ENCODE measurements around the gene GHR. TPM values are rescaled to one million over a fixed set of nuclear protein-coding genes. Genes with fewer than 3 reads are reported as not detected.

The GHR gene
- total and polyA plus RNA-seq, 4 donors = 2.9 to 17.1 (median 8.6) TPM

DNA sequence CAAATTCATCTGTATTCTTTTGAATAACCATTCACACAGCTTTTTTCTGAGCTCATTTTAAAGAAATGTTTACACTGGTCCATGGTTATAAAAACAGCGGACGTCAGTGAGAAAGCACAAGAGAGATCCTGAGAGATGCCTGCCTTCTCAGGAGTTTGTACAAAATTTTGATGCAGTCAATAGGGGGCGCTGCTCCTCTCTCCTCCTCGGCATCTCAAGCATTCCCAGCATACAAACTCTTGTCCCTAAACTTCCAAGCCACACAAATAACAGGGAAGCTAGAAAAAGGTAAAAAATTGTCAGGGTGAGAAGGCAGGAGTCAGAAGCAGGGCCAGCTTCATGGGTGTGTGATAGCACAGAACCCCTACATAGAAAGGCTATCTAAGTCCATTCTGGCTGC, 322.2 kb downstream of the GHR start:
- H3K4me3 ChIP-seq (ENCODE audit: low read length in 2 of 2) = no peak overlapping the region
- no peak overlapping the region for H3K27ac ChIP-seq (ENCODE audit: low read depth in 1 of 2, low read length in 2 of 2)
- H3K9me3 ChIP-seq (ENCODE audit: control insufficient read depth, low read length) = no peaks in the 10 kb centered on the region
- no peaks in the 10 kb centered on the region for H3K4me1 ChIP-seq (ENCODE audit: control insufficient read depth in 1 of 2, insufficient read depth in 2 of 2, low read length in 2 of 2)
- H3K27me3 ChIP-seq (ENCODE audit: control insufficient read depth in 1 of 2, insufficient read depth in 2 of 2, low read length in 1 of 2) = no peaks in the 10 kb centered on the region
- intact Hi-C loops (cut with DNase I) = no loop called here
- no peak for ATAC-seq (ENCODE audit: low FRiP score)
- H3K36me3 ChIP-seq (ENCODE audit: control insufficient read depth in 1 of 2, insufficient read depth in 2 of 2, low read length in 1 of 2) = no peaks in the 10 kb centered on the region
- no peak for DNase-seq
- WGBS, 2 donors = 21 to 25% methylated on average over 4 of the region's 4 CpGs

DNA sequence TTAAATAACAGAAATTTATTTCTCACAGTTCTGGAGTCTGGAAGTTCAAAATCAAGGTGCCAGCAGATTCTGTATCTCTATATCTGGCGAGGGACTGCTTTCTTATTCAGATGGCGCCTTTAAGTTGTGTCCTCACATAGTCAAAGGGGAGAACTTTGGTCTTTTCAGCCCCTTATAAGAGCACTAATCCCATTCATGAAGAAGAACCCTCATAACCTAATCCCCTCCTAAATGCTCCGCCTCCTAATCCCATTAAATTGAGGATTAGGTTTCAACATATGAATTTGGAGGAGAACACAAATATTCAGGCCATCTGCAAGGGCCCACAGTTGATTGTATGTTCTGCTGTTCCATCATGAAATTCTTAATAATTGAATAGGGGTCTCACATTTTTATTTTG, 322.6 kb downstream of the GHR start:
- intact Hi-C loops (cut with DNase I) = no loop called here
- no peak overlapping the region for H3K4me3 ChIP-seq (ENCODE audit: low read length in 2 of 2)
- H3K9me3 ChIP-seq (ENCODE audit: control insufficient read depth, low read length) = no peaks in the 10 kb centered on the region
- DNase-seq (no peak), ATAC-seq (ENCODE audit: low FRiP score) (no peak)
- H3K27me3 ChIP-seq (ENCODE audit: control insufficient read depth in 1 of 2, insufficient read depth in 2 of 2, low read length in 1 of 2) = no peaks in the 10 kb centered on the region
- H3K27ac ChIP-seq (ENCODE audit: low read depth in 1 of 2, low read length in 2 of 2) = no peak overlapping the region
- 98 to 99% methylated on average over 3 of the region's 3 CpGs for WGBS, 2 donors
- H3K36me3 ChIP-seq (ENCODE audit: control insufficient read depth in 1 of 2, insufficient read depth in 2 of 2, low read length in 1 of 2) = no peaks in the 10 kb centered on the region
- no peaks in the 10 kb centered on the region for H3K4me1 ChIP-seq (ENCODE audit: control insufficient read depth in 1 of 2, insufficient read depth in 2 of 2, low read length in 2 of 2)

DNA sequence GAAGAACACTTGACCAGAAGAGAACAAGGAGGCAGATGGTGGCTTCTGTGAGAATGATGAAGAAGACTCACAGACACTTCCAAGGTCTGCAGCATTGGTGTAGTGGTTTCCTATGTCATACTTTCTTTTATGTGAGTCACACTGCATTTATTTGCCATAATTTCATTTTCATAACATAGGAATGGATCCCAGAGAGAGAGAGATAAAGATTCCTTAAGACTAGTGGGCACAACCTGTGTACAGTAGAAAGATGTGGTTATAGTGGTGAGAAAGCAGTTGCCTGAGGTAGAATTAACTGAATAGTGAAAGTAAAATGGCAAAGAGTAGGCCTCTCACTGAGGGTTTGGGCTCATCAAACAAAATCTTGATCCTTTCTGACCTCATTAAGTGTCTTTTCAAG, 325.8 kb downstream of the GHR start:
- H3K36me3 ChIP-seq (ENCODE audit: control insufficient read depth in 1 of 2, insufficient read depth in 2 of 2, low read length in 1 of 2) = no peaks in the 10 kb centered on the region
- no peak overlapping the region for H3K4me3 ChIP-seq (ENCODE audit: low read length in 2 of 2)
- no peaks in the 10 kb centered on the region for H3K4me1 ChIP-seq (ENCODE audit: control insufficient read depth in 1 of 2, insufficient read depth in 2 of 2, low read length in 2 of 2)
- intact Hi-C loops (cut with DNase I) = no loop called here
- no peaks in the 10 kb centered on the region for H3K27me3 ChIP-seq (ENCODE audit: control insufficient read depth in 1 of 2, insufficient read depth in 2 of 2, low read length in 1 of 2)
- ATAC-seq (ENCODE audit: low FRiP score) (no peak), DNase-seq (no peak)
- no peak overlapping the region for H3K27ac ChIP-seq (ENCODE audit: low read depth in 1 of 2, low read length in 2 of 2)
- H3K9me3 ChIP-seq (ENCODE audit: control insufficient read depth, low read length) = no peaks in the 10 kb centered on the region

DNA sequence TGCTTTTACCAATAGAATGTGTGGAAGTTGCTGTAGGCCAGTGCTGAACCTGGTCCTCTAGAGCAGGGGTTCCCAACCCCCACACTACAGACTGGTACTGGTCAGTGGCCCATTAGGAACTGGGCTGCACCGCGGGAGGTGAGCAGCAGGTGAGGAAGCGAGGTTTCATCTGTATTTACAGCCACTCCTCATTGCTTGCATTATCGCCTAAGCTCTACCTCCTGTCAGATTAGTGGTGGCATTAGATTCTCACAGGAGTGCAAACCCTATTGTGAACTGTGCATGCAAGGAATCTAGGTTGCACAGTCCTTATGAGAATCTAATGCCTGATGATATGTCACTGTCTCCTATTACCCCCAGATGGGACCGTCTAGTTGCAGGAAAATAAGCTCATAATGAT, 327.3 kb downstream of the GHR start:
- Histone ChIP-seq H3K27ac (ENCODE audit: low read depth in 1 of 2, low read length in 2 of 2) (no peak overlapping the region), H3K4me3 (ENCODE audit: low read length in 2 of 2) (no peak overlapping the region), H3K27me3 (ENCODE audit: control insufficient read depth in 1 of 2, insufficient read depth in 2 of 2, low read length in 1 of 2) (no peaks in the 10 kb centered on the region), H3K4me1 (ENCODE audit: control insufficient read depth in 1 of 2, insufficient read depth in 2 of 2, low read length in 2 of 2) (no peaks in the 10 kb centered on the region), H3K36me3 (ENCODE audit: control insufficient read depth in 1 of 2, insufficient read depth in 2 of 2, low read length in 1 of 2) (no peaks in the 10 kb centered on the region), H3K9me3 (ENCODE audit: control insufficient read depth, low read length) (no peaks in the 10 kb centered on the region)
- peak in 1 of 2 donors; percentile 23 for DNase-seq
- 96 to 98% methylated on average over 5 of the region's 5 CpGs for WGBS, 2 donors
- no peak for ATAC-seq (ENCODE audit: low FRiP score)
- intact Hi-C loops (cut with DNase I) = no loop called here

DNA sequence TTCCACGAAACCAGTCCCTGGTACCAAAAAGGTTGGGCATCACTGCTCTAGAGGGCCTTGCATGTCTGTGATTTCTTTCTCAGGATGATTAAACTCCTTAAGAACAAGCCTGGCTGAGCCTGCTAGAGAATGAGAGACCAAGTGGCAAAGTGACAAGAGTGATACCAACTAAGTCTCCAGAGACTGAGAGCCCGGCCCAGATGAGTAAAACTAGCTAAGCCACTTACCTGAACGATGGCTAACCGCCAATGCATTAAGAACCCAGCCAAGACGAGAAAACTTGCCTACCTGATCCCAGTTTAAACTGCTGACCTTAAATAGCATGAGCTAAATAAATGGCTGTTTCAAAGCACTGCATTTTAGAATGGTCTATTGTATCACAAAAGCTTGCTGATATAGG, 327.8 kb downstream of the GHR start:
- Histone ChIP-seq H3K36me3 (ENCODE audit: control insufficient read depth in 1 of 2, insufficient read depth in 2 of 2, low read length in 1 of 2) (no peaks in the 10 kb centered on the region), H3K27me3 (ENCODE audit: control insufficient read depth in 1 of 2, insufficient read depth in 2 of 2, low read length in 1 of 2) (no peaks in the 10 kb centered on the region), H3K27ac (ENCODE audit: low read depth in 1 of 2, low read length in 2 of 2) (no peak overlapping the region), H3K9me3 (ENCODE audit: control insufficient read depth, low read length) (no peaks in the 10 kb centered on the region), H3K4me1 (ENCODE audit: control insufficient read depth in 1 of 2, insufficient read depth in 2 of 2, low read length in 2 of 2) (no peaks in the 10 kb centered on the region), H3K4me3 (ENCODE audit: low read length in 2 of 2) (no peak overlapping the region)
- ATAC-seq (ENCODE audit: low FRiP score) = no peak
- 76 to 85% methylated on average over 5 of the region's 5 CpGs for WGBS, 2 donors
- intact Hi-C loops (cut with DNase I) = no loop called here
- DNase-seq = no peak

DNA sequence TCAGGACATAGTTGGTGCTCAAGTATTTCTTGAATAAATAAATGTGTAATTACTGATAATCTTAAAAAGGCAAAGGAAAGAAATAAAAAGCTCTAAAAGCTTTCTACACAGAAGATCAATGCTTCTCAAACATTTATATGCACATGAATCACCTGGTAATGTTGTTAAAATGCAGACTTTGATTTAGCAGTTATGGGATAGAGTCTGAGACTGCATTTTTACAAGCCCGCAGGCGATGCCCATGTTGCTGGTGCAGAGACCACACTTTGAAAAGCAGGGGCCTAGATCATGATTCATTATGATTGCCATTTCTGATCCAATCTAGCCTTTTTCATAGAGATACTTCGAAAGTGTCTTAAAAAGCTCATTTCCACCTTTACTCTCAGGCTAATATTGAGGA, 329.9 kb downstream of the GHR start:
- intact Hi-C loops (cut with DNase I) = no loop called here
- ATAC-seq (ENCODE audit: low FRiP score) (no peak), DNase-seq (no peak)
- H3K27me3 ChIP-seq (ENCODE audit: control insufficient read depth in 1 of 2, insufficient read depth in 2 of 2, low read length in 1 of 2) = no peaks in the 10 kb centered on the region
- no peak overlapping the region for H3K27ac ChIP-seq (ENCODE audit: low read depth in 1 of 2, low read length in 2 of 2)
- no peaks in the 10 kb centered on the region for H3K9me3 ChIP-seq (ENCODE audit: control insufficient read depth, low read length)
- no peaks in the 10 kb centered on the region for H3K4me1 ChIP-seq (ENCODE audit: control insufficient read depth in 1 of 2, insufficient read depth in 2 of 2, low read length in 2 of 2)
- no peaks in the 10 kb centered on the region for H3K36me3 ChIP-seq (ENCODE audit: control insufficient read depth in 1 of 2, insufficient read depth in 2 of 2, low read length in 1 of 2)
- 93 to 95% methylated on average over 3 of the region's 3 CpGs for WGBS, 2 donors
- H3K4me3 ChIP-seq (ENCODE audit: low read length in 2 of 2) = no peak overlapping the region

DNA sequence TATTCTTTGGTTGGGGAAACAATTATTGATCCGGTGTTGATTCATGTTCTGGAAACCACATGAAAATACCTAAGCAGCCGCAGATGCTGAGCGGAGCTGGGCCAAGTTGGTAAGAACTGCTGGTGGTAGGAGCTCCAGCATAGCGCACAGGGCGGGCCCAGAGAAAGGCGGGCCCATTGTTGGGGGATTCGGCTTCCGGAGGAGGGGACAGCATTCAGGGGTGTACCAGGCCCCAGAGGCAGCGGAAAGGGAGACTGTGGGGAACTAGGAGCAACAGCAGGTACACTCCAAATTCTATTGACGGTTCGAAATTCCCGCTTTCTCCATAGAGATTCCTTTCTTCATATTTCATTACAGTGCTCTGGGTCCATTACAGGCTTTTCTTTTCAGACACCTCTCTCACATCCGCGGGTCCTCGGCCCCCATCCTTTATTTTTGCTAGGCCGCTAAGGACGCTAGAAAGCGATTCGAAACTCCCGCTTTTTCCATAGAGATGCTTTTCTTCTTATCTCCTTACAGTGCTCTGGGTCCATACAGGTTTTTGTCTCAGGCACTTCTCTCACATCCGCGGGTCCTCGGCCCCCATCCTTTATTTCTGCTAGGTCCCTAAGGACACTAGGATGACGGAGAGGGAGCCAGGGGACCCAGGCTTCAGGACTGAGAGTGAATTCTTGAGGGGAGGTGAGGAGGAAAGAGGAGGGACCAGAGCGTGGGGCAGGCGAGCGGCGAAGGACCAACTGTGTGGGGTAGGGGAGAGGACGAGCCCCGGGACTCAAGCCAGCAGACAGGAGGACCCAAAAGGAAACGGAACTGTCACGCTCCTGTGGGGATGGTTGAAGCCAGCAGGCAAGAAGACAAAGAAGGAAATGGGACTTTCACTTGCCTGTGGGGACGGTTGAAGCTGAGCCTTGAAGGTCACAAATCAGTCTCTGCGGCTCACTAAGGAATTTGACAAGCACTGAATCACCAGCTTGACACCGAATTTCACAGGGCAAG, 333.7 kb downstream of the GHR start, which contains the start of gene CCDC152:
CCDC152 (plus strand) TSS at position 213 of the 996 bp plus-strand sequence. CDS start 2,304 bp downstream, outside the sequence.
- Histone ChIP-seq H3K36me3 (ENCODE audit: control insufficient read depth in 1 of 2, insufficient read depth in 2 of 2, low read length in 1 of 2) (no peaks in the 10 kb centered on the region), H3K4me3 (ENCODE audit: low read length in 2 of 2) (peak within 1 kb of the TSS; percentile 34 to 44), H3K4me1 (ENCODE audit: control insufficient read depth in 1 of 2, insufficient read depth in 2 of 2, low read length in 2 of 2) (no peaks in the 10 kb centered on the region), H3K9me3 (ENCODE audit: control insufficient read depth, low read length) (no peaks in the 10 kb centered on the region), H3K27me3 (ENCODE audit: control insufficient read depth in 1 of 2, insufficient read depth in 2 of 2, low read length in 1 of 2) (no peaks in the 10 kb centered on the region), H3K27ac (ENCODE audit: low read depth in 1 of 2, low read length in 2 of 2) (no peak within 1 kb of the TSS)
- ATAC-seq (ENCODE audit: low FRiP score) (peak; percentile 41), DNase-seq (peak; percentile 46 to 75)
- intact Hi-C loops (cut with DNase I) = no loop called here
- WGBS, 2 donors = 13 to 14% methylated on average over 35 of the region's 35 CpGs

DNA sequence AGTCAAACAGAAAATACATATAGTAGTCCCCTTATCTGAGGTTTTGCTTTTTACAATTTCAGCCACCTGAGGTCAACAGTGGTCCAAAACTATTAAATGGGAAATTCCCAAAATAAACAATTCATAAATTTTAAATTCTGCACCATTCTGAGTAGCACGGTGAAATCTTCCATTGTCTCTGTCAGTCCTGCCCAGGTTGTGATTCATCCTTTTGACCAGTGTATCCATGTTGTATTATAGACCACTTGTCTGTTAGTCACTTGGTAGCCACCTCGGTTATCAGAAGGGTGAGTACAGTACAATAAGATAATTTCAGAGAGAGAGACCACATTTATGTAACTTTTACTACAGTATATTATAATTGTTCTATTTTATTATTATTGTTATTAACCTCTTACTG, 336.2 kb downstream of the GHR start:
- Histone ChIP-seq H3K27me3 (ENCODE audit: control insufficient read depth in 1 of 2, insufficient read depth in 2 of 2, low read length in 1 of 2) (no peaks in the 10 kb centered on the region), H3K4me1 (ENCODE audit: control insufficient read depth in 1 of 2, insufficient read depth in 2 of 2, low read length in 2 of 2) (no peaks in the 10 kb centered on the region), H3K4me3 (ENCODE audit: low read length in 2 of 2) (no peak overlapping the region), H3K36me3 (ENCODE audit: control insufficient read depth in 1 of 2, insufficient read depth in 2 of 2, low read length in 1 of 2) (no peaks in the 10 kb centered on the region), H3K27ac (ENCODE audit: low read depth in 1 of 2, low read length in 2 of 2) (no peak overlapping the region), H3K9me3 (ENCODE audit: control insufficient read depth, low read length) (no peaks in the 10 kb centered on the region)
- 90 to 92% methylated on average over 2 of the region's 2 CpGs for WGBS, 2 donors
- intact Hi-C loops (cut with DNase I) = no loop called here
- DNase-seq (no peak), ATAC-seq (ENCODE audit: low FRiP score) (no peak)

DNA sequence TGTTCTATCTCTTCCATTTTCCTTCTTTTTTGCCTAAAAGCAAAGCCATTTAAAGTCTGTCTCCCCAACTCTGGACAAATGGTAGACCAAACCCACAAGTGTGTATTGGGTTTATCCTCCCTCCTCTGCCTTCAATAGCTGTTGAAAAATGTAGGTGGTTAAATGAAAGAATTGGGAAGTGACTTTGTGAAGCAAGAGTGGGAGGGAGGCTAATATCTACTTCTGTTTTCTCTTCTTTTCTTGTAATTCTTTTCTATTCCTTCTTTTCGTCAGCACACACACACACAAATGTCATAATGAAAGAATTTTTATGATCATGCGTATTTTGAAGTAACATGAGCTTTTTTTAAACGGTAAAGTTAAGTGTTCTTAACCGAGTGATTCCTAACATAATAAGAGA, 337.2 kb downstream of the GHR start:
- H3K4me3 ChIP-seq (ENCODE audit: low read length in 2 of 2) = no peak overlapping the region
- H3K27ac ChIP-seq (ENCODE audit: low read depth in 1 of 2, low read length in 2 of 2) = no peak overlapping the region
- no peaks in the 10 kb centered on the region for H3K4me1 ChIP-seq (ENCODE audit: control insufficient read depth in 1 of 2, insufficient read depth in 2 of 2, low read length in 2 of 2)
- intact Hi-C loops (cut with DNase I) = no loop called here
- no peak for DNase-seq
- no peaks in the 10 kb centered on the region for H3K36me3 ChIP-seq (ENCODE audit: control insufficient read depth in 1 of 2, insufficient read depth in 2 of 2, low read length in 1 of 2)
- no peaks in the 10 kb centered on the region for H3K27me3 ChIP-seq (ENCODE audit: control insufficient read depth in 1 of 2, insufficient read depth in 2 of 2, low read length in 1 of 2)
- H3K9me3 ChIP-seq (ENCODE audit: control insufficient read depth, low read length) = no peaks in the 10 kb centered on the region
- WGBS, 2 donors = 91 to 93% methylated on average over 4 of the region's 4 CpGs
- no peak for ATAC-seq (ENCODE audit: low FRiP score)
